PC-3 (cell line): ENCODE results near the gene CSAD.

Source experiments
- CTCF ChIP-seq: fragments of 300-600 bp; sonication (generic); conservative IDR thresholded peaks from 2 replicates; pipeline ENCODE4 v1.5.1; 2017; ENCODE audit warnings: antibody characterized with exemption, low read depth, mild to moderate bottlenecking, low read length
- EZH2phosphoT487 ChIP-seq: fragments of 300-600 bp; sonication (generic); IDR thresholded peaks from 2 replicates; pipeline ENCODE4 v1.6.1; 2018; ENCODE audit warnings: mild to moderate bottlenecking, antibody characterized with exemption, low read length, borderline replicate concordance

GRCh38 chr12:53194973-53195372 is 14.2 kb upstream of the CSAD start:
- TF ChIP-seq CTCF (no peak), EZH2phosphoT487 (no peak)
